GM18519 (cell line): ENCODE data around the gene CELF2.
A peak's percentile ranks its signal among the peaks of the same experiment; 100 is the strongest.

ENCODE experiments used
- ATAC-seq: cut with Tn5 transposase; IDR thresholded peaks from one replicate; pipeline ENCODE4 v1.9.1; 2021; ENCODE audit warnings: mild to moderate bottlenecking, moderate library complexity; ENCODE audit not compliant: unreplicated experiment, low FRiP score

Gene CELF2

GRCh38 chr10:11255156-11255555 is 237.5 kb downstream of the CELF2 start:
- no peak for ATAC-seq

- no peak for ATAC-seq
These were observed 238.2 kb downstream of the CELF2 start for GRCh38 chr10:11255796-11256444.

- no peak for ATAC-seq
These were observed 239.2 kb downstream of the CELF2 start for GRCh38 chr10:11256896-11257295.

GRCh38 chr10:11257440-11258090 is 239.9 kb downstream of the CELF2 start:
- no peak for ATAC-seq

GRCh38 chr10:11260170-11260569 is 242.5 kb downstream of the CELF2 start:
- no peak for ATAC-seq

- ATAC-seq, result no peak
These were observed 243.5 kb downstream of the CELF2 start for GRCh38 chr10:11261143-11261542.

GRCh38 chr10:11261687-11262493 is 244.2 kb downstream of the CELF2 start:
- ATAC-seq, result peak; percentile 50

- ATAC-seq, result no peak
These were observed 245.0 kb downstream of the CELF2 start for GRCh38 chr10:11262494-11263345.

- ATAC-seq, result no peak
These were observed 246.1 kb downstream of the CELF2 start for GRCh38 chr10:11263767-11264166.

- no peak for ATAC-seq
These were observed 246.8 kb downstream of the CELF2 start for GRCh38 chr10:11264296-11265048.

GRCh38 chr10:11265484-11265883 is 247.8 kb downstream of the CELF2 start:
- ATAC-seq, result no peak

- no peak for ATAC-seq
These were observed 248.8 kb downstream of the CELF2 start for GRCh38 chr10:11266426-11266825.

- peak; percentile 57 for ATAC-seq
These were observed 252.6 kb downstream of the CELF2 start for GRCh38 chr10:11270135-11270857.

- no peak for ATAC-seq
These were observed 253.1 kb downstream of the CELF2 start for GRCh38 chr10:11270858-11271179.

- peak; percentile 61 for ATAC-seq
These were observed 255.3 kb downstream of the CELF2 start for GRCh38 chr10:11272915-11273389.

- no peak for ATAC-seq
These were observed 256.8 kb downstream of the CELF2 start for GRCh38 chr10:11274452-11274851.

GRCh38 chr10:11275651-11276050 is 258.0 kb downstream of the CELF2 start:
- ATAC-seq, result no peak

- no peak for ATAC-seq
These were observed 258.8 kb downstream of the CELF2 start for GRCh38 chr10:11276449-11276990.

- ATAC-seq, result no peak
These were observed 261.6 kb downstream of the CELF2 start for GRCh38 chr10:11279314-11279713.
